ENCODE data around the gene MVB12B.

MVB12B gene

DNA sequence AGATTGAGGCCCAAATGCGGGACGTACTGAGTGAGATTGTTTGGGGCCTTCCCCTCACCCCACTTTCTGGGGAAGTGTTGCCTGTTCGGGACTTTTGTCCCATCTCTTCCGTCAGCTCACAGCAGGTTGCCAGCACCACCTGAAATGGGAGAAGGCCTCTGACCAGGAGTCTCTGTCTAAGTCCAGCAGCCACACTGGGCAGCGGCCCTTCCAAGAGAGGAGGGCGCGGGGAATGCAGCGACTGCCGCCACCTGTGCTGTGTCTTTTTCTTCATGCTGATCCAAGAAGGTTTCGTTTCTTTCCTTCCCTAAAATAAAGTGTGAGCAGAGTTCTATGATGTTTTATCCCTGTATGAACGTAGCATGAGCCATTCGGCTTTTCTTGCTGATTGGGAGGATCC lies 152.9 kb downstream of the MVB12B start:
- TF ChIP-seq POLR2AphosphoS5 (IDR thresholded peaks at IDR 0.05; ENCODE audit: low read depth, low read length) (no peak), FOXP2 (optimal IDR thresholded peaks at IDR 0.05; ENCODE audit: borderline replicate concordance, extremely low read depth, extremely low read length, insufficient read depth) (no peak), TAF1 (IDR thresholded peaks at IDR 0.05; ENCODE audit: borderline replicate concordance, insufficient read depth, low read length) (no peak), SIN3A (IDR thresholded peaks at IDR 0.05; ENCODE audit: borderline replicate concordance, insufficient read depth, low read length) (no peak)
- TF ChIP-seq, protein P1, sequence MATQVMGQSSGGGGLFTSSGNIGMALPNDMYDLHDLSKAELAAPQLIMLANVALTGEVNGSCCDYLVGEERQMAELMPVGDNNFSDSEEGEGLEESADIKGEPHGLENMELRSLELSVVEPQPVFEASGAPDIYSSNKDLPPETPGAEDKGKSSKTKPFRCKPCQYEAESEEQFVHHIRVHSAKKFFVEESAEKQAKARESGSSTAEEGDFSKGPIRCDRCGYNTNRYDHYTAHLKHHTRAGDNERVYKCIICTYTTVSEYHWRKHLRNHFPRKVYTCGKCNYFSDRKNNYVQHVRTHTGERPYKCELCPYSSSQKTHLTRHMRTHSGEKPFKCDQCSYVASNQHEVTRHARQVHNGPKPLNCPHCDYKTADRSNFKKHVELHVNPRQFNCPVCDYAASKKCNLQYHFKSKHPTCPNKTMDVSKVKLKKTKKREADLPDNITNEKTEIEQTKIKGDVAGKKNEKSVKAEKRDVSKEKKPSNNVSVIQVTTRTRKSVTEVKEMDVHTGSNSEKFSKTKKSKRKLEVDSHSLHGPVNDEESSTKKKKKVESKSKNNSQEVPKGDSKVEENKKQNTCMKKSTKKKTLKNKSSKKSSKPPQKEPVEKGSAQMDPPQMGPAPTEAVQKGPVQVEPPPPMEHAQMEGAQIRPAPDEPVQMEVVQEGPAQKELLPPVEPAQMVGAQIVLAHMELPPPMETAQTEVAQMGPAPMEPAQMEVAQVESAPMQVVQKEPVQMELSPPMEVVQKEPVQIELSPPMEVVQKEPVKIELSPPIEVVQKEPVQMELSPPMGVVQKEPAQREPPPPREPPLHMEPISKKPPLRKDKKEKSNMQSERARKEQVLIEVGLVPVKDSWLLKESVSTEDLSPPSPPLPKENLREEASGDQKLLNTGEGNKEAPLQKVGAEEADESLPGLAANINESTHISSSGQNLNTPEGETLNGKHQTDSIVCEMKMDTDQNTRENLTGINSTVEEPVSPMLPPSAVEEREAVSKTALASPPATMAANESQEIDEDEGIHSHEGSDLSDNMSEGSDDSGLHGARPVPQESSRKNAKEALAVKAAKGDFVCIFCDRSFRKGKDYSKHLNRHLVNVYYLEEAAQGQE (IDR thresholded peaks at IDR 0.05; ENCODE audit: insufficient read depth in 1 of 2, low read depth in 2 of 2, low read length in 2 of 2), result no peak

DNA sequence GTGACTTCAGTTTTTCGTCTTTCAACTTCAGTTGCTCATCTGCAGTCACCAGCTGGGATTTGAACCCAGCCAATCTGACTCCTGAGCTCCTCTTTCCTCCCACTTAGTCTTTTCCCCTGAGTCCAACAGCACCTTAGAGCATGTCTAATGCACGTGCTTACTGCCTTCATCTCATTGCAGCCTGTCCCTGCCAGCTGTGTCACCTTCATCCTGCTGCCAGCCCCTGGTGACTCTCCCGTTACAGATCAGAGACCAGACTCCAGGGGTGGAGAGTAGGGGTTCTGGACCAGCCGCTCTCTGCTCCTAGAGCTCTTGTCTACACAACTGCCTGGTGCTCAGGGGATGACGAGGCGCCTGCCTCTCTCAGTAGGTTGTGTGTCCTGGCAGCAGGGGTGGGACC lies 154.2 kb downstream of the MVB12B start:
- no peak for TF ChIP-seq POLR2AphosphoS5 (IDR thresholded peaks at IDR 0.05; ENCODE audit: low read depth, low read length)
- TF ChIP-seq FOXP2 (optimal IDR thresholded peaks at IDR 0.05; ENCODE audit: borderline replicate concordance, extremely low read depth, extremely low read length, insufficient read depth), result no peak
- no peak for TF ChIP-seq SIN3A (IDR thresholded peaks at IDR 0.05; ENCODE audit: borderline replicate concordance, insufficient read depth, low read length)
- TF ChIP-seq TAF1 (IDR thresholded peaks at IDR 0.05; ENCODE audit: borderline replicate concordance, insufficient read depth, low read length), result no peak
- TF ChIP-seq, protein P1 (IDR thresholded peaks at IDR 0.05; ENCODE audit: insufficient read depth in 1 of 2, low read depth in 2 of 2, low read length in 2 of 2), result no peak

DNA sequence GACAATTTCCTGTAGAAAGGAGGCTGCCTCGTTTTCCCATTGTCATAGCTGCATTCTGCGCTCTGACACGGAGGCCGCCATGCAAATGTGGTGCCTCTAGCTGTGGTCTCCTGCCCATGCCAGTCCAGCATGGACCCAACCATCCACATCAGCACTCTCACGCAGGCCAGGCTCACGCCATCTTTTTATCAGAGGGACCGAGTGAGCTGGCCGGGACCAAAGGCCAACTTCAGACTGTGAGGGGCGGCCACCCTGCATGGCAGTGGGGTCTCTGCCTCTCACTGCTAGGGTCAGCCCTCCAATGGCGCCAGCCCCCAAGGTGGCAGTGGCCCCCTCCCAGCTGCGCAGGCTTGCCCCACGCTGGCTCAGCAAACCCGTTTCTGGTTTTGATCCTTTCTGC lies 155.2 kb downstream of the MVB12B start:
- TF ChIP-seq POLR2AphosphoS5 (IDR thresholded peaks at IDR 0.05; ENCODE audit: low read depth, low read length), result no peak
- no peak for TF ChIP-seq FOXP2 (optimal IDR thresholded peaks at IDR 0.05; ENCODE audit: borderline replicate concordance, extremely low read depth, extremely low read length, insufficient read depth)
- no peak for TF ChIP-seq TAF1 (IDR thresholded peaks at IDR 0.05; ENCODE audit: borderline replicate concordance, insufficient read depth, low read length)
- TF ChIP-seq SIN3A (IDR thresholded peaks at IDR 0.05; ENCODE audit: borderline replicate concordance, insufficient read depth, low read length), result no peak
- TF ChIP-seq, protein P1 (IDR thresholded peaks at IDR 0.05; ENCODE audit: insufficient read depth in 1 of 2, low read depth in 2 of 2, low read length in 2 of 2), result no peak

DNA sequence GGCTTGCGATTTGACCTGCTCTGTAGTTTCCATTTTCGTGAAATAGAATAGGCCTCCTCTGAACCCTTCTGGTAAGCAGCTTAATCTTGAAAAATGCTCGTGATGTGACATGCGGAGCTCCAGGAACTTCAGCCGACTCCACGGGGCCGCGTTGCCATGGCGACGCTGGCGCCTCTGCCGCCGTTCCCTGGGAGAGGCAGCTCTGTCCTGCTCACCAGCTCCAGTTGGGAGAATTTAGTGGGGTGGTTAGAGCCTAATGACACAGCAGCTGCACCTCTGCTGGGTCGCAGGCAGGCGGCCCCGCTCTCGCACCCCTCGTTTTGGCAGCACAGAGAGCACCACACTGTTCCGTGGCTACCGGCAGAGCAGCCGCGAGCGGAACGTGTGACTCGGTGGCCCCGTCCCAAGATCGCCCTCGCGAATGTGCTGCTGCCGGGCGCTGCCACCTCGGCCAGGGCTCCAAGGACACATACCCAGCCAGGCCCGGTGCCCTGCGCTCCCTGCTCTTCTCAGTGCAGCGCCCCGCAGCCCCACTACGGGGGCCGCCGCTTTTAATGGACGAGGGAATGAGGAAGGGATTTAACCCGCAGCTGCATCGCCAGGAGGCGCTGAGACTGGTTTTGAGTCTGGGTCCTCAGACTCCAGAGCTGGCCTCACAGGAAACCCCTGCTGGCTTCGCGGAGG lies 155.9 kb downstream of the MVB12B start:
- no peak for TF ChIP-seq POLR2AphosphoS5 (IDR thresholded peaks at IDR 0.05; ENCODE audit: low read depth, low read length)
- no peak for TF ChIP-seq FOXP2 (optimal IDR thresholded peaks at IDR 0.05; ENCODE audit: borderline replicate concordance, extremely low read depth, extremely low read length, insufficient read depth)
- TF ChIP-seq SIN3A (IDR thresholded peaks at IDR 0.05; ENCODE audit: borderline replicate concordance, insufficient read depth, low read length), result no peak
- no peak for TF ChIP-seq TAF1 (IDR thresholded peaks at IDR 0.05; ENCODE audit: borderline replicate concordance, insufficient read depth, low read length)
- TF ChIP-seq, protein P1 (IDR thresholded peaks at IDR 0.05; ENCODE audit: insufficient read depth in 1 of 2, low read depth in 2 of 2, low read length in 2 of 2), result no peak

All from PFSK-1 (cell line).